Measurements from ENCODE around the gene TCTN3. TPM values are rescaled to one million over a fixed set of nuclear protein-coding genes. Genes with fewer than 3 reads are reported as not detected.

TCTN3 gene
- total RNA-seq, 1 donor from 2014 or later, result 47.5 TPM

DNA sequence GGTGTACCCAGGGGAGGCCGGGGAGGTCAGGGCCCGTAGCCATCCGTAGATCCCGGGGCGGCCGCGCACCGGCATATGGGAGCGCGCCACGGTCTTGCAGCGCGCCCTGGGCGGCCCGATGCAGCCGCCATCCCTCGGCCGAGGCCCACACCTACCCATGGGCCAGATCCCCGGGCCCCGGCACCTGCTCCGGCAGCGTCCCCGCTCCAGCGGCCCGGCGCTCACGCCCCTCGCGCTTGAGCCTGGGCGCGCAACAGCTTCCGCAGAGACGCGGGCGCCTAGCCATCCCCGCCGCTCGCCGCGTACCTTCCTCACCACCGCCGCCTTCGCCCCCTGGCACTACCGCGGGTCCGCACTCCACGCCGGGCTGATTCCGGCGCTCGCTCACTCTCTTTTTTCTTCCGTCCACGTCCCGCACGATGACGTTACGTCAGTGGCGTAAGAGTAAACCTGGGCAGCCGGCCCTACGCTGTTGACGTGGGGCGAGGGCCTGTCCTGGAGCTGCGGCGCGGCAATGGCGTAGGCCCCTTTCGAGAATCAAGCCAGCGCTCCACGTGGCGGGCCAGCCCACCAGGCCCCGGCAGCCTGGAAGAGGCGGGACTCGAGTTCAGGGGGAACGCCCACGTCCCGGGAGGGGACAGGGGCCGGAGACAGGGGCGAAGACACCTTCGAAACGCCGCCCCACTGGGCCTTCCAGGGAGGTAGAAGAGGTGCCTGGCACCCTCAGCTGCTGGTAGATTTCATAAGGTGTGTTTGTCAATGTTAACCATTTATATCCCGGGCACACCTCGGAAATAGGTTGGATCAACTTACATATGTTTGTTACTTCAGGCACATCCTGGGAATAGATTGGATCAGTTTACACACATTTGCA is 37.2 kb downstream of the TCTN3 start, which contains the start of gene ALDH18A1:
Gene ALDH18A1 (minus strand): TSS at position 421 of the 874 bp plus-strand sequence. CDS start 3,334 bp downstream, outside the sequence.
- ChIA-PET CTCF (interaction anchor here (0.6 to 1.1 kb wide), 2 partner anchors 27 to 36 kb away, joined by 3 read pairs; no protein-coding TSS in a partner anchor), POLR2A (interaction anchor here (0.6 to 1.4 kb wide), 3 partner anchors 37 to 386 kb away, joined by 3 to 7 read pairs (median 5); partner anchors contain the start of gene TCTN3)
- DNase-seq, result peak; percentile 94
- intact Hi-C loops (cut with micrococcal nuclease), result loop anchor here (1.0 to 10.0 kb wide), 7 partner anchors 38 to 1841 kb away; partner anchors contain the start of genes CCNJ, MMS19, SORBS1 and TLL2
- Mint-ChIP-seq H3K4me3 (peak within 1 kb of the TSS; percentile 98), H3K27ac (peak within 1 kb of the TSS; percentile 86), H3K36me3 (ENCODE audit: low read depth) (peaks cover 24% of the 10 kb centered on the region), H3K27me3 (no peaks in the 10 kb centered on the region), H3K9me3 (peaks cover under 1% of the 10 kb centered on the region), H3K4me1 (peaks cover 31% of the 10 kb centered on the region)
- ATAC-seq (ENCODE audit: low read depth), result peak; percentile 96
- TF ChIP-seq, protein P1, sequence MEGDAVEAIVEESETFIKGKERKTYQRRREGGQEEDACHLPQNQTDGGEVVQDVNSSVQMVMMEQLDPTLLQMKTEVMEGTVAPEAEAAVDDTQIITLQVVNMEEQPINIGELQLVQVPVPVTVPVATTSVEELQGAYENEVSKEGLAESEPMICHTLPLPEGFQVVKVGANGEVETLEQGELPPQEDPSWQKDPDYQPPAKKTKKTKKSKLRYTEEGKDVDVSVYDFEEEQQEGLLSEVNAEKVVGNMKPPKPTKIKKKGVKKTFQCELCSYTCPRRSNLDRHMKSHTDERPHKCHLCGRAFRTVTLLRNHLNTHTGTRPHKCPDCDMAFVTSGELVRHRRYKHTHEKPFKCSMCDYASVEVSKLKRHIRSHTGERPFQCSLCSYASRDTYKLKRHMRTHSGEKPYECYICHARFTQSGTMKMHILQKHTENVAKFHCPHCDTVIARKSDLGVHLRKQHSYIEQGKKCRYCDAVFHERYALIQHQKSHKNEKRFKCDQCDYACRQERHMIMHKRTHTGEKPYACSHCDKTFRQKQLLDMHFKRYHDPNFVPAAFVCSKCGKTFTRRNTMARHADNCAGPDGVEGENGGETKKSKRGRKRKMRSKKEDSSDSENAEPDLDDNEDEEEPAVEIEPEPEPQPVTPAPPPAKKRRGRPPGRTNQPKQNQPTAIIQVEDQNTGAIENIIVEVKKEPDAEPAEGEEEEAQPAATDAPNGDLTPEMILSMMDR (IDR thresholded peaks at IDR 0.05), result no peak

DNA sequence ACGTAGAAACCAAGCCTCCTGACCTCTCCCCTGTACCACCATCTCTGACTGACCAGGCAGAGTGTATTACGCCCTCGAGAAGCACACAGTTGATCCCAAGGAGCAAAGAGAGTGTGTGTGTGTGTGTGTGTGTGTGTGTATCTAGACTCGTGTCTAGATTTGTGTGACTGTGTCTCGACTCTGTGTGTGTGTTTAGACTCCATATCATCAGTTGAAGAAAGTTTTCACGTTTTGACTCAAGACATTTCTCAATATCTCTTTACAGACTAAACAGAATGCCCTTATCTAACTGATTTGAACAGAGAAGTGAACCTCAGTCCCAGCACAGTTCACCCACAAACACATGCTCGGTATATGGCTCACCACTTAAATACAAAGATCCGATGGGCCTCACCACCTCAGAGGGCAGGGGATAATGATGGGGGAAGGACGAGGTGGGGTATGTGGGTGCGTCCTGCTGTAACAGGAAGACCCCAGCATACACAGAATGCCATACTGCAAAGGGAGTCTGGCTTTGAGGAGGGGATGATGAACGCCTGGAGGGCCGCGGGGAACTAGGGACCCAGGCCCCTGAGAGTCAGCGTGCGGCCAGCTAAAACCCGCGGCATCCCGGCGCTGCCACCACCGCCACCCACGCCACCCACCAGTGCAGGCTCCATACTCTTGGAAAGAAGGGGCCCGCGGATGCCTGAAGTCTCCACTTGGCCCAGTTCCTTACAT is 38.0 kb downstream of the TCTN3 start:
- no peaks in the 10 kb centered on the region for H3K27me3 Mint-ChIP-seq
- POLR2A ChIA-PET, result interaction anchor here (1.4 kb wide), 1 partner anchor 38 kb away, joined by 7 read pairs; the partner anchor contains the start of gene TCTN3
- H3K4me1 Mint-ChIP-seq, result peaks cover 33% of the 10 kb centered on the region

GRCh38 chr10:95653895-95654294 is 39.8 kb downstream of the TCTN3 start:
- Mint-ChIP-seq H3K27ac (peak overlapping the region; percentile 31), H3K4me3 (no peak overlapping the region), H3K4me1 (peaks cover 33% of the 10 kb centered on the region), H3K27me3 (no peaks in the 10 kb centered on the region), H3K36me3 (ENCODE audit: low read depth) (peaks cover 44% of the 10 kb centered on the region), H3K9me3 (peaks cover 3% of the 10 kb centered on the region)
- DNase-seq (no peak), ATAC-seq (ENCODE audit: low read depth) (no peak)
- intact Hi-C loops (cut with micrococcal nuclease), result loop anchor here (10.0 kb wide), 1 partner anchor 391 kb away; the partner anchor contains the start of gene CCNJ
- ChIA-PET CTCF (interaction anchor here (1.0 kb wide), 1 partner anchor 40 kb away, joined by 3 read pairs; the partner anchor contains the start of gene TCTN3), POLR2A (interaction anchor here (0.6 kb wide), 1 partner anchor 617 kb away, joined by 3 read pairs; no protein-coding TSS in a partner anchor)
- TF ChIP-seq, protein P1 (IDR thresholded peaks at IDR 0.05), result no peak

More for the DNA sequence above, 38.0 kb downstream of the TCTN3 start:
- ATAC-seq (ENCODE audit: low read depth), result no peak
- Mint-ChIP-seq H3K27ac (peak overlapping the region; percentile 38), H3K36me3 (ENCODE audit: low read depth) (peaks cover 32% of the 10 kb centered on the region), H3K4me3 (peak overlapping the region; percentile 98), H3K9me3 (peaks cover 3% of the 10 kb centered on the region)
- intact Hi-C loops (cut with micrococcal nuclease), result loop anchor here (1.0 to 10.0 kb wide), 7 partner anchors 39 to 1842 kb away; partner anchors contain the start of genes CCNJ, MMS19, SORBS1 and TLL2
- TF ChIP-seq, protein P1 (IDR thresholded peaks at IDR 0.05), result no peak
- DNase-seq, result no peak
- CTCF ChIA-PET, result no interaction called here

DNA sequence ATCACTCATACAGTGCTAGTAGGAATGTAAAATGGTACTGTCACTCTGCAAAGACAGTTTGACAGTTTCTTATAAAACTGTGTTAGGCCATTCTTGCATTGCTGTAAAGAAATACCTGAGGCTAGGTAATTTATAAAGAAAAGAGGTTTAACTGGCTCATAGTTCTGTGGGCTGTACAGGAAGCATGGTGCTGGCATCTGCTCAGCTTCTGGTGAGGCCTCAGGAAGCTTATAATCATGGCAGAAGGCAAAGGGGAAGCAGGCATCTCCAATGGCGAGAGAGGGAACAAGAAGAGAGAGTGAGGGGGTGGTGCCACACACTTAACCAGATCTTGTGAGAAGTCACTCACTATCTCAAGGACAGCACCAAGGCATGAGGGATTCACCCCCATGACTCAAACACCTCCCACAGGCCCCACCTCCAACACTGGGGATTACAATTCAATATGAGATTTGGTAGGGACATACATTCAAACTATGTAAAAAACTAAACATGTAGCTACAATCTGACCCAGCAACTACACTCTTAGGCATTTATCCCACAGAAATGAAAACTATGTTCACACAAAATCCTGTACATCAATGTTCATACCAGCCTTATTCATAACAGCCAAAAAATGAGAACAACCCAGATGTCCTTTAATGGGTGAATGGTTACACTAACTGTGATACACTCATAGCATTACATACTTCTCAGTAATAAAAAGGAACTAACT is 42.2 kb downstream of the TCTN3 start:
- no peak for DNase-seq
- Mint-ChIP-seq H3K9me3 (peaks cover 3% of the 10 kb centered on the region), H3K4me1 (peaks cover 28% of the 10 kb centered on the region), H3K27me3 (no peaks in the 10 kb centered on the region), H3K36me3 (ENCODE audit: low read depth) (peaks cover 65% of the 10 kb centered on the region), H3K27ac (no peak overlapping the region), H3K4me3 (no peak overlapping the region)
- intact Hi-C loops (cut with micrococcal nuclease), result loop anchor here (10.0 kb wide), 1 partner anchor 393 kb away; the partner anchor contains the start of gene CCNJ
- ChIA-PET POLR2A (no interaction called here), CTCF (interaction anchor here (0.6 to 1.1 kb wide), 2 partner anchors 105 to 214 kb away, joined by 3 to 4 read pairs; partner anchors contain the start of gene ENTPD1)
- TF ChIP-seq, protein P1 (IDR thresholded peaks at IDR 0.05), result no peak
- no peak for ATAC-seq (ENCODE audit: low read depth)
